Brain pericyte (primary cell): ENCODE data around the gene C1orf74.
A peak's percentile ranks its signal among the peaks of the same experiment; 100 is the strongest.

Experiments
- DNase-seq: peaks from one replicate; pipeline ENCODE4 v3.0.0-alpha.2; 2012; ENCODE audit warnings: low read depth, low spot score

C1orf74 gene

GRCh38 chr1:209747580-209748262 lies 36.6 kb downstream of the C1orf74 start:
- DNase-seq, result peak; percentile 38

- DNase-seq, result no peak
Measured at GRCh38 chr1:209746451-209747165, 37.8 kb downstream of the C1orf74 start.

- peak; percentile 90 for DNase-seq
Measured at GRCh38 chr1:209743145-209743482, 41.2 kb downstream of the C1orf74 start.

- no peak for DNase-seq
Measured at GRCh38 chr1:209742409-209743144, 41.8 kb downstream of the C1orf74 start.

- DNase-seq, result no peak
Measured at GRCh38 chr1:209741889-209742288, 42.5 kb downstream of the C1orf74 start.

GRCh38 chr1:209741193-209741592 lies 43.2 kb downstream of the C1orf74 start:
- DNase-seq, result no peak

GRCh38 chr1:209738270-209738669 lies 46.1 kb downstream of the C1orf74 start:
- DNase-seq, result no peak

DNA sequence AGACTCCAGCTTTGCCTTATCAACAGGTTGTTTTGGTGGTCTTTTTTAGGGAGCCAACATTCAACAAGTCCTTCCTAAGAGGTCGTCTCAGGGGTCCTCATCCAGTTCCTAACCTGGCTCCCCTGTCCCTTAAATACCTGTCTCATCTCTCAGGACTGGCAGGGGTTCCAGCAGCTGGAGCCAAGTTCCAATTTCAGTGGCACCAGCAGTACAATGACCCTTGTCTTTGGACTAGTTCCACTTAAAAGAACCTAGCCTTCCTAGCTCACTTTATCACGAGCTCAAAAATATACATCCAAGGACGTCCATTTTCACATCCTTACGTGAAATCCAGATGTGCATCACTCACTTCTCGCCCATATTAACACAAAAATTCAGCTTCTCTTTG lies 47.2 kb downstream of the C1orf74 start:
- no peak for DNase-seq

- no peak for DNase-seq
Measured at GRCh38 chr1:209736490-209737117, 47.8 kb downstream of the C1orf74 start.

- no peak for DNase-seq
Measured at GRCh38 chr1:209733409-209734192, 50.8 kb downstream of the C1orf74 start.

DNA sequence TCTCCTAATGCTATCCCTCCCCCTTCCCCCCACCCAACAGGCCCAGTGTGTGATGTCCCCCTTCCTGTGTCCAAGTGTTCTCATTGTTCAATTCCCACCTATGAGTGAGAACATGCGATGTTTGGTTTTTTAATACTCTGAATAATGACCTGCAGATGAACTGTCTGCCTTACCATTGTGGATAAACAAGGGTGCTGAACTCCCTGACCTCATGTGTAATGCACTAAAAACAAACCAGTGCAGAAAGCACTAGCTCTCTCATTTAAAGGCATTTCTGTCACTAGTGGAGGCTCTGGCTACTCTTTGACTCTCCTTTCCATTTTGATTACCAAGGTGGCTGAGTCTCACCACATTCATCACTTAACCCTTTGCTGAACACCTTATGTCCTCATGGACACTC lies 51.6 kb downstream of the C1orf74 start:
- DNase-seq, result no peak

- no peak for DNase-seq
Measured at GRCh38 chr1:209729436-209729835, 54.9 kb downstream of the C1orf74 start.
